GM12801 (cell line): ENCODE measurements around the gene KRTAP4-2.
"Not testable (repeated sequence)": the region's sequence is repeated elsewhere in the genome, so short reads cannot be mapped to it uniquely, and the experiment has no call there.

Experiments used
- CTCF ChIP-seq: IDR thresholded peaks from one replicate; pipeline ENCODE4 v1.5.1; 2011; ENCODE audit warnings: control low read depth; ENCODE audit not compliant: insufficient read length; ENCODE audit errors: extremely low read depth

KRTAP4-2 gene

GRCh38 chr17:41199421-41200078 lies 21.5 kb upstream of the KRTAP4-2 start:
- no peak for TF ChIP-seq CTCF

- no peak for TF ChIP-seq CTCF
Measured at GRCh38 chr17:41196068-41196467, 18.0 kb upstream of the KRTAP4-2 start.

GRCh38 chr17:41190328-41190727 lies 12.3 kb upstream of the KRTAP4-2 start:
- no peak for TF ChIP-seq CTCF

- not testable (repeated sequence) for TF ChIP-seq CTCF
Measured at GRCh38 chr17:41189837-41190318, 11.9 kb upstream of the KRTAP4-2 start, which contains the start of gene KRTAP9-1. Gene KRTAP9-1 (plus strand): TSS chr17:41189887. CDS start chr17:41189887, 0 bp downstream.

DNA sequence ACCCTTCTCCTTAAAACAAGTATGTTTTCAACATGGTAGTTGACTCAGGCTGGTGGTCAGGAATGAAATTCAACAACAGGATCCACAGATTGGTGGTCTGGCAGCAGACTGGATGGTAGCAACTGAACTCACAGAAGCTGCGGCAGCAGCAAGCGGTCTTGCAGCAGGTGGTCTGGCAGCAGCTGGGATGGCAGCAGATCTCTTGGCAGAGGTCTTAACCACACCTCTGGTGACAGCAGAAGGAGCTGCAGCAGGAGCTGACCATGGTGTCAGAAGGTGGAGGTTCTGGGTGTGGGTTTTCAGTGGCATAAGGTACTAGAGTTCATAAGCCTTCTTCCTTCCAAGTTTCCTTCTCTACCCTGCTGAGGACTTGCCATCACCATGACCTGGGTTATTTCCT lies 8.9 kb upstream of the KRTAP4-2 start:
- TF ChIP-seq CTCF, result no peak

- no peak for TF ChIP-seq CTCF
Measured at GRCh38 chr17:41185001-41185400, 7.0 kb upstream of the KRTAP4-2 start.

DNA sequence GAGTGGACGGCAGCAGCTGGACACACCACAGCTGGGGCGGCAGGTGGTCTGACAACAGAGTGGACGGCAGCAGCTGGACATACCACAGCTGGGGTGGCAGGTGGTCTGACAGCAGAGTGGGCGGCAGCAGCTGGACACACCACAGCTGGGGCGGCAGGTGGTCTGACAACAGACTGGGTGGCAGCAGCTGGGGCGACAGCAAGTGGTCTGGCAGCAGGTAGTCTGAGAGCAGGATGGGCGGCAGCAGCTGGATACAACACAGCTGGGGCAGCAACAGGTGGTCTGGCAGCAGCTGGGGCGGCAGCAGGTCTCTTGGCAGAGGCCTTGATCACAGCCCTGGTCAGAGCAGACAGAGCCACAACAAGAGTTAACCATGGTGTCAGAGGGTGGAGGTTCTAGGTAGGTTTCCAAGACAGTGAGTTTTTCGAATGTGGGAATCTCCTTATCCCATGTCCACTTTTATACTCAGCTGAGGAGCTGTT lies 6.5 kb upstream of the KRTAP4-2 start, which contains the start of gene KRTAP4-1:
Gene KRTAP4-1 (minus strand): TSS at position 432 of the 482 bp plus-strand sequence. CDS start 57 bp downstream, at position 375.
- TF ChIP-seq CTCF, result no peak
